Natural killer cell (primary cell): Measurements from ENCODE around the gene CA10. TPM values are rescaled to one million over a fixed set of nuclear protein-coding genes. Genes with fewer than 3 reads are reported as not detected.

ENCODE experiments used
- ATAC-seq, 3 donors: fragments of 150-1000 bp in 2 of 3; fragments of 200-7000 bp in 1 of 3; cut with Tn5 transposase; 1 replicate in 1 of 3; 2 replicates in 2 of 3; pipeline ENCODE4 v1.10.0; 2021; ENCODE audit warnings: mild to moderate bottlenecking in 2 of 3, moderate library complexity in 2 of 3
- DNase-seq, 2 donors: peaks; one replicate each; pipeline versions ENCODE4 v3.0.0 to v3.0.0-alpha.2; 2013 to 2021; ENCODE audit warnings: mixed read lengths in 1 of 2
- H3K27ac ChIP-seq: one replicate; pipeline ENCODE4 v1.5.1; 2013; ENCODE audit warnings: mild to moderate bottlenecking, low read length
- H3K27me3 ChIP-seq: one replicate; pipeline ENCODE4 v1.6.1; 2013; ENCODE audit warnings: low read length; ENCODE audit not compliant: control insufficient read depth, insufficient read depth
- H3K36me3 ChIP-seq: one replicate; pipeline ENCODE4 v1.6.1; 2013; ENCODE audit warnings: low read length; ENCODE audit not compliant: control insufficient read depth, insufficient read depth
- H3K4me1 ChIP-seq: one replicate; pipeline ENCODE4 v1.6.1; 2013; ENCODE audit warnings: low read length; ENCODE audit not compliant: control insufficient read depth, insufficient read depth
- H3K4me3 ChIP-seq: one replicate; pipeline ENCODE4 v1.5.1; 2013; ENCODE audit warnings: low read length
- H3K9me3 ChIP-seq: one replicate; pipeline ENCODE4 v1.6.1; 2013; ENCODE audit warnings: low read length; ENCODE audit not compliant: control insufficient read depth, insufficient read depth
- H3K27ac Mint-ChIP-seq, 2 donors: one replicate each; pipeline ENCODE4 v1.8.0; 2022; ENCODE audit warnings: mild to moderate bottlenecking in 2 of 2, mixed read lengths in 2 of 2, moderate library complexity in 1 of 2
- H3K27me3 Mint-ChIP-seq, 2 donors: one replicate each; pipeline ENCODE4 v1.8.0; 2022; ENCODE audit warnings: low read depth in 2 of 2, mixed read lengths in 2 of 2
- H3K36me3 Mint-ChIP-seq: one replicate; pipeline ENCODE4 v1.8.0; 2022; ENCODE audit warnings: mixed read lengths
- H3K4me1 Mint-ChIP-seq, 2 donors: one replicate each; pipeline ENCODE4 v1.8.0; 2022; ENCODE audit warnings: mixed read lengths in 2 of 2
- H3K4me3 Mint-ChIP-seq: one replicate; pipeline ENCODE4 v1.8.0; 2022; ENCODE audit warnings: mild to moderate bottlenecking, moderate library complexity, mixed read lengths
- H3K9me3 Mint-ChIP-seq, 2 donors: one replicate each; pipeline ENCODE4 v1.8.0; 2022; ENCODE audit warnings: mixed read lengths in 2 of 2
- CTCF ChIP-seq: fragments of 200-600 bp; IDR thresholded peaks from one replicate; pipeline ENCODE4 v1.8.0; 2022; ENCODE audit warnings: antibody characterized with exemption
- WGBS: methylation state at CpG from one replicate; pipeline ENCODE4 v1.1.7; 2013; ENCODE audit warnings: missing lambda C conversion rate; ENCODE audit not compliant: insufficient coverage; 5-methylcytosine and 5-hydroxymethylcytosine counted together
- intact Hi-C: fragments of 100-400 bp; cut with micrococcal nuclease; formaldehyde crosslinking; loops from one replicate; pipeline ENCODE4 v1.14.2; 2022
- total RNA-seq, 4 donors: library from RNA; stranded (reverse); fragments of 120-200 nt in 1 of 4; gene quantifications; one replicate each; pipeline versions ENCODE4 v1.2.3 to v1.2.4, GENCODE V29; 2013 to 2022

The CA10 gene
- total RNA-seq, 3 donors from 2014 or later (not counting 1 experiment from before 2014, with no cell fraction given), result not detected

- Histone ChIP-seq H3K27ac (no peak overlapping the region), H3K4me3 (no peak overlapping the region), H3K4me1 (no peaks in the 10 kb centered on the region), H3K36me3 (no peaks in the 10 kb centered on the region), H3K27me3 (peaks cover 2% of the 10 kb centered on the region), H3K9me3 (no peaks in the 10 kb centered on the region)
- Mint-ChIP-seq H3K9me3 (no peaks in the 10 kb centered on the region), H3K4me1 (no peaks in the 10 kb centered on the region), H3K27me3 (peaks cover 11 to 31% of the 10 kb centered on the region in 2 donors), H3K27ac (no peak overlapping the region), H3K36me3 (no peaks in the 10 kb centered on the region), H3K4me3 (no peak overlapping the region)
- no peak for ATAC-seq
- TF ChIP-seq CTCF, result no peak
- WGBS, result 77% methylated on average over 7 of the region's 7 CpGs
- intact Hi-C loops, result no loop called here
- no peak for DNase-seq
These were observed 448.6 kb downstream of the CA10 start for GRCh38 chr17:51709694-51710633.

GRCh38 chr17:51707216-51707615 lies 451.3 kb downstream of the CA10 start:
- Histone ChIP-seq H3K4me1 (no peaks in the 10 kb centered on the region), H3K9me3 (no peaks in the 10 kb centered on the region), H3K27ac (no peak overlapping the region), H3K4me3 (no peak overlapping the region), H3K36me3 (no peaks in the 10 kb centered on the region), H3K27me3 (peaks cover 2% of the 10 kb centered on the region)
- 68% methylated on average over 2 of the region's 2 CpGs for WGBS
- Mint-ChIP-seq H3K4me1 (no peaks in the 10 kb centered on the region), H3K36me3 (no peaks in the 10 kb centered on the region), H3K9me3 (no peaks in the 10 kb centered on the region), H3K4me3 (no peak overlapping the region), H3K27me3 (peaks cover 11 to 33% of the 10 kb centered on the region in 2 donors), H3K27ac (no peak overlapping the region)
- TF ChIP-seq CTCF, result no peak
- DNase-seq (no peak), ATAC-seq (no peak)
- intact Hi-C loops, result no loop called here

- no peaks in the 10 kb centered on the region for H3K9me3 ChIP-seq
- Mint-ChIP-seq H3K4me1 (no peaks in the 10 kb centered on the region), H3K27me3 (peaks cover 11 to 26% of the 10 kb centered on the region in 2 donors), H3K27ac (no peak overlapping the region), H3K9me3 (no peaks in the 10 kb centered on the region), H3K4me3 (no peak overlapping the region), H3K36me3 (no peaks in the 10 kb centered on the region)
- H3K4me3 ChIP-seq, result no peak overlapping the region
- H3K27ac ChIP-seq, result no peak overlapping the region
- H3K27me3 ChIP-seq, result no peaks in the 10 kb centered on the region
- intact Hi-C loops, result no loop called here
- DNase-seq, result no peak
- no peaks in the 10 kb centered on the region for H3K36me3 ChIP-seq
- 89% methylated on average over 1 of the region's 1 CpG for WGBS
- H3K4me1 ChIP-seq, result no peaks in the 10 kb centered on the region
- no peak for ATAC-seq
- no peak for TF ChIP-seq CTCF
These were observed 452.4 kb downstream of the CA10 start for GRCh38 chr17:51706093-51706492.
